Panc1 (cell line): Measurements from ENCODE around the gene NARS2. TPM values are rescaled to one million over a fixed set of nuclear protein-coding genes. Genes with fewer than 3 reads are reported as not detected.

Experiments used
- ATAC-seq: fragments of 200-7000 bp; cut with Tn5 transposase; 2 replicates; pipeline ENCODE4 v1.9.1; 2020; ENCODE audit warnings: mild to moderate bottlenecking, moderate library complexity
- BruUV-seq: library from RNA; stranded (reverse); fragments of 400-500 nt; replicated peaks from 2 replicates; lab custom pipeline; 2021; lab: Mats Ljungman, UMichigan
- CTCF ChIA-PET: fragments of 300-600 bp; sonication (Branson Sonifier 250); formaldehyde crosslinking; loops from one replicate; lab custom pipeline; 2022; ENCODE audit warnings: antibody characterized with exemption; lab: Charles Lee
- POLR2A ChIA-PET: fragments of 300-600 bp; sonication (Branson Sonifier 250); formaldehyde crosslinking; loops from one replicate; lab custom pipeline; 2022; ENCODE audit warnings: antibody characterized with exemption; lab: Charles Lee
- DNase-seq: peaks from one replicate; pipeline ENCODE4 v3.0.0-alpha.2; 2010; ENCODE audit warnings: low read depth, low spot score
- H3K27ac ChIP-seq: 2 replicates; pipeline ENCODE4 v1.5.1; 2011; ENCODE audit warnings: mild to moderate bottlenecking, low read length, inconsistent platforms
- H3K27me3 ChIP-seq: fragments of 200-500 bp; sonication (Bioruptor generic); 2 replicates; pipeline ENCODE4 v1.6.0; 2014; ENCODE audit warnings: low read length, inconsistent platforms; ENCODE audit not compliant: control insufficient read depth, insufficient read depth
- H3K36me3 ChIP-seq: fragments of 200-500 bp; sonication (Bioruptor generic); 2 replicates; pipeline ENCODE4 v1.5.1; 2014; ENCODE audit warnings: inconsistent platforms, mild to moderate bottlenecking, low read length, moderate library complexity; ENCODE audit not compliant: control insufficient read depth, insufficient read depth
- H3K4me1 ChIP-seq: 2 replicates; pipeline ENCODE4 v1.5.1; 2011; ENCODE audit warnings: inconsistent platforms, mild to moderate bottlenecking, low read length, moderate library complexity; ENCODE audit not compliant: control insufficient read depth, insufficient read depth
- H3K4me3 ChIP-seq, 2 experiments: 2 replicates each; pipeline ENCODE4 v1.5.1; 2011 to 2012; ENCODE audit warnings: low read depth in 2 of 2, low read length in 2 of 2, mild to moderate bottlenecking in 2 of 2, inconsistent platforms in 1 of 2, moderate library complexity in 1 of 2
- H3K9me3 ChIP-seq: fragments of 200-500 bp; sonication (Bioruptor generic); 2 replicates; pipeline ENCODE4 v1.5.1; 2014; ENCODE audit warnings: low read depth, mild to moderate bottlenecking, inconsistent platforms, low read length, moderate library complexity; ENCODE audit not compliant: control insufficient read depth, insufficient read depth
- CTCF ChIP-seq: fragments of 450-650 bp; IDR thresholded peaks from 2 replicates; pipeline ENCODE4 v1.5.1; 2017; ENCODE audit warnings: mild to moderate bottlenecking
- POLR2AphosphoS5 ChIP-seq: IDR thresholded peaks from 2 replicates; pipeline ENCODE4 v1.6.1; 2012; ENCODE audit warnings: mild to moderate bottlenecking, low read depth, low read length, moderate library complexity
- SIN3A ChIP-seq: IDR thresholded peaks from 2 replicates; pipeline ENCODE4 v1.6.1; 2012; ENCODE audit warnings: low read depth, mild to moderate bottlenecking, low read length, moderate library complexity, borderline replicate concordance; ENCODE audit not compliant: insufficient read depth
- TCF7L2 ChIP-seq: IDR thresholded peaks from 2 replicates; pipeline ENCODE4 v1.6.1; 2011; ENCODE audit warnings: mild to moderate bottlenecking, low read depth, low read length, inconsistent platforms
- in situ Hi-C: cut with HindIII; loops from 2 replicates; pipeline ENCODE4 v1.10.0; 2016; ENCODE audit warnings: low sequenced_read_pairs, low pct_unique_long_range_greater_than_20kb
- intact Hi-C: fragments of 100-400 bp; cut with micrococcal nuclease; formaldehyde crosslinking; loops from one replicate; pipeline ENCODE4 v1.10.0; 2022; ENCODE audit not compliant: unreplicated experiment
- total RNA-seq: library from RNA; stranded (reverse); gene quantifications from one replicate; pipeline ENCODE4 v1.2.1, GENCODE V29; 2021; ENCODE audit not compliant: unreplicated experiment
- TF ChIP-seq, protein P1 (sequence below), 2 experiments: IDR thresholded peaks; 2 replicates each; pipeline ENCODE4 v1.6.1; 2011 to 2012; ENCODE audit warnings: low read depth in 2 of 2, control low read depth in 1 of 2, low read length in 1 of 2, mild to moderate bottlenecking in 1 of 2, moderate library complexity in 1 of 2; ENCODE audit not compliant: insufficient read depth in 1 of 2

NARS2 gene
- total RNA-seq, 1 experiment from 2014 or later: 29.8 TPM

DNA sequence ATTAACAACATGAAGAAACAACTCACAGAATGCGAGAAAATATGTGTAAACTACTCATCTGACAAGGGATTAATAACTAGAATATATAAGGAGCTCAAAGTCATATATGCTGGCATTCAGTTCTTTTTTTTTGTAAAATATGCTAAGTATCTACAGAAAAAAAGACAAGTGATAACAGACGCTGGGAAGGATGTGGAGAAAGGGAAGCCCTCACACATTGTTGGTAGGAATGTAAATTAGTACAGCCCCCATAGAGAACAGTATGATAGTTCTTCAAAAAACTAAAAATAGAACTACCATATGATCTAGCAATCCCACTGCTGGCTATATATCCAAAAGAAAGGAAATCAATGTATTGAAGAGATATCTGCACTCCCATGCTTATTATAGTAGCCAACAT lies 170.9 kb downstream of the NARS2 start:
- Histone ChIP-seq H3K27ac (no peak overlapping the region), H3K9me3 (no peaks in the 10 kb centered on the region), H3K27me3 (no peaks in the 10 kb centered on the region), H3K4me3 (no peak overlapping the region), H3K4me1 (no peaks in the 10 kb centered on the region), H3K36me3 (no peaks in the 10 kb centered on the region)
- POLR2A ChIA-PET: no interaction called here
- no peak for ATAC-seq
- CTCF ChIA-PET: interaction anchor here (1.6 kb wide), 1 partner anchor 161 kb away, joined by 4 read pairs; no protein-coding TSS in a partner anchor
- BruUV-seq: no TSS peak
- in situ Hi-C loops (no loop called here), intact Hi-C loops (no loop called here)
- TF ChIP-seq, protein P1, sequence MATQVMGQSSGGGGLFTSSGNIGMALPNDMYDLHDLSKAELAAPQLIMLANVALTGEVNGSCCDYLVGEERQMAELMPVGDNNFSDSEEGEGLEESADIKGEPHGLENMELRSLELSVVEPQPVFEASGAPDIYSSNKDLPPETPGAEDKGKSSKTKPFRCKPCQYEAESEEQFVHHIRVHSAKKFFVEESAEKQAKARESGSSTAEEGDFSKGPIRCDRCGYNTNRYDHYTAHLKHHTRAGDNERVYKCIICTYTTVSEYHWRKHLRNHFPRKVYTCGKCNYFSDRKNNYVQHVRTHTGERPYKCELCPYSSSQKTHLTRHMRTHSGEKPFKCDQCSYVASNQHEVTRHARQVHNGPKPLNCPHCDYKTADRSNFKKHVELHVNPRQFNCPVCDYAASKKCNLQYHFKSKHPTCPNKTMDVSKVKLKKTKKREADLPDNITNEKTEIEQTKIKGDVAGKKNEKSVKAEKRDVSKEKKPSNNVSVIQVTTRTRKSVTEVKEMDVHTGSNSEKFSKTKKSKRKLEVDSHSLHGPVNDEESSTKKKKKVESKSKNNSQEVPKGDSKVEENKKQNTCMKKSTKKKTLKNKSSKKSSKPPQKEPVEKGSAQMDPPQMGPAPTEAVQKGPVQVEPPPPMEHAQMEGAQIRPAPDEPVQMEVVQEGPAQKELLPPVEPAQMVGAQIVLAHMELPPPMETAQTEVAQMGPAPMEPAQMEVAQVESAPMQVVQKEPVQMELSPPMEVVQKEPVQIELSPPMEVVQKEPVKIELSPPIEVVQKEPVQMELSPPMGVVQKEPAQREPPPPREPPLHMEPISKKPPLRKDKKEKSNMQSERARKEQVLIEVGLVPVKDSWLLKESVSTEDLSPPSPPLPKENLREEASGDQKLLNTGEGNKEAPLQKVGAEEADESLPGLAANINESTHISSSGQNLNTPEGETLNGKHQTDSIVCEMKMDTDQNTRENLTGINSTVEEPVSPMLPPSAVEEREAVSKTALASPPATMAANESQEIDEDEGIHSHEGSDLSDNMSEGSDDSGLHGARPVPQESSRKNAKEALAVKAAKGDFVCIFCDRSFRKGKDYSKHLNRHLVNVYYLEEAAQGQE (IDR thresholded peaks at IDR 0.05; ENCODE audit: insufficient read depth in 1 of 2, low read depth in 2 of 2, low read length in 1 of 2): no peak
- TF ChIP-seq TCF7L2: no peak
- TF ChIP-seq CTCF: no peak
- no peak for TF ChIP-seq SIN3A
- no peak for TF ChIP-seq POLR2AphosphoS5
- no peak for DNase-seq

DNA sequence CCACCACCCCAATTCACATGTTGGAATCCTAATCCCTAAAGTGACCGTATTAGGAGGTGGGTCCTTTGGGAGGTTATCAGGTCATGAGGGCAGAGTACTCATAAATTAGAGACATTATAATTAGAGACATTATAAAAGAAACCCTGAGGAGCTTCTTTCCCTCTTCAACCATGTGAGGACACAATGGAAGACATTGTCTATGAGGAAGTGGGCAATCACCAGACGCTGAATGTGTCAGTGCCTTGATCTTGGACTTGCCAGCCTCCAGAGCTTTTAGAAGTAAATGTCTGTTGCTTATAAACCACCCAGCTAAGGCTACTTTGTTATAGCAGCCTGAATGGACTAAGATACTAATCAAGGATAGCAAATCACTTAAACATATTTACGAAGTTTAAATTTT lies 171.8 kb downstream of the NARS2 start:
- CTCF ChIA-PET: interaction anchor here (1.6 kb wide), 1 partner anchor 162 kb away, joined by 4 read pairs; no protein-coding TSS in a partner anchor

More for the DNA sequence above, 171.8 kb downstream of the NARS2 start:
- TF ChIP-seq SIN3A: no peak
- TF ChIP-seq, protein P1 (IDR thresholded peaks at IDR 0.05; ENCODE audit: insufficient read depth in 1 of 2, low read depth in 2 of 2, low read length in 1 of 2): no peak
- no peak for TF ChIP-seq TCF7L2
- no peak for TF ChIP-seq POLR2AphosphoS5
- TF ChIP-seq CTCF: no peak
- POLR2A ChIA-PET: no interaction called here
- DNase-seq (no peak), ATAC-seq (no peak)
- Histone ChIP-seq H3K4me3 (no peak overlapping the region), H3K27ac (no peak overlapping the region), H3K9me3 (no peaks in the 10 kb centered on the region), H3K36me3 (no peaks in the 10 kb centered on the region), H3K4me1 (no peaks in the 10 kb centered on the region), H3K27me3 (no peaks in the 10 kb centered on the region)
- BruUV-seq: no TSS peak
- intact Hi-C loops: no loop called here
- in situ Hi-C loops: no loop called here
